Measurements from ENCODE around the gene CACNA1C.
A peak's percentile ranks its signal among the peaks of the same experiment; 100 is the strongest.

Gene CACNA1C

DNA sequence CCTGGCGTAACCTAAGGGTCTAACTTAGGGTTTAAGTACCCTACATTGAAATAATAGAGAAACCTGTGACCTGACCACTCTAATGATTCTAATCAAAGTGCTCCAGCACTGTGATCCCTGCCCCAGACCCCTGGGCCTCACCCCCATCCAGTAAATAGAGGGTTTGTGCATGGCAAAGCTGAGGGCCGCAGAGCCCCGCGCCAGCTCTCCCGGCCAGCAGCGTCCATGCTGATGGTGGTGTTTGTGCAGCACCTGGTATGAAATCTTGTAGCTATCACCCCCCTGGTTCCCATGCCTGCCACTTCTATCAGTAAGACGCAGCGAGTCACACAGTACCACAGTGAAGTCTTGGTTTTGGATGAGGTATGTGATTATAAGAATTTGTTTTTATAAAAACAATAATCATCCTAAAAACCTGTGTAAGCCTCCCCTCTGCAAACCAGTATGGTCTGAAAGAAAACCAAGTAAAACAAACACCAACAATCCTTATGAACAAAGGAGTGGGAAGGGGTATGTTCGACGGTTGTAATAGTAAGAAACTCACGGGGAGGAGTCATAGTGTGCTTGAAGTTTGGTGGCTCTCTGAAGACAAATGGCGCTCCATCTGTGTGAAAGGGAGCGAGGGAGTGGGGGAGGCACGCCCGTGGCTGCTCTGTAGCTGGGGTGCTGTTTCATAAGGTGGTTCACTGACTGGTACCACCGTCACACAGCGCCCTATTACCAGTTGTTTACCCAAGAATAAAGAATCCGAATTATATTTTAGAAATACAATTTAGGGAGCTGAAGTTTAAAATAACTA, 156.2 kb downstream of the CACNA1C start:
- no peak for DNase-seq

DNA sequence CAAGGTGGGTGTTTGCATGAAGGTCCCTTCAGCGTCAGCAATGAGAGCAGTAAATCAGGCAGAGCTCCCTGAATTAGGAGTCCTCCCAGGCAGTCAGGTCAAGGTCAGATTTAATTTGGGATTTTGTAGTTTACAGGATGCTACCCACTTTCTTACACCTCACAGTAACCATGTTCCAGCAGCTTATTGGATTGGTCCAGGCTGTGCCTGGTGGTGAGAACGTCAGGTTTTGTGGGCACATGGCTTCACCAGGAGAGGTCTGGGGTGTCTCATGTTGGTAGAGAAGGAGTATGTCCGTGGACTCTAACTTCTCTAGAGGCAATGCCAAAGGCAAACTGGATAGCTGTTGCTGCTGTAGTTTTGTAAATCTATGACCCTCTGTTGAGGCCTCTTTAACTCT, 158.3 kb downstream of the CACNA1C start:
- no peak for DNase-seq

DNA sequence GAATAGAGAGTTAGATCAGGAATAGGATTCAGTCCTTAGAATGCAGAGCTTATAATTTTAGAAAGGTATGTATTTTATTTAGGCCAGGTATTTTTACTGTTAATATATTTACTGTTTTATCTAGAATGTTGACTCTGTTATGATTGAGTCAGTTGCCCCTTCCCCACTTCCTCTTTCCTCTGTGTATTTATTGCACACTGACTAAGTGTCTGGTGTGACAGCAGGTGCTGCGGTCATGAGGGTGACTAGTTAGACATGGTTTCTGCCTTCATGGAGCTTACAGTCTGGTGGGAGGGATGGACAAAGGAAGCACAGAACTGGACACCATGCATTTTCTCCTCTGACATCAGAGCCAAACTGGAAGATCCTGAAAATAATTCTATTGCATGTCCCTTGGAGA, 159.8 kb downstream of the CACNA1C start:
- DNase-seq: no peak

DNA sequence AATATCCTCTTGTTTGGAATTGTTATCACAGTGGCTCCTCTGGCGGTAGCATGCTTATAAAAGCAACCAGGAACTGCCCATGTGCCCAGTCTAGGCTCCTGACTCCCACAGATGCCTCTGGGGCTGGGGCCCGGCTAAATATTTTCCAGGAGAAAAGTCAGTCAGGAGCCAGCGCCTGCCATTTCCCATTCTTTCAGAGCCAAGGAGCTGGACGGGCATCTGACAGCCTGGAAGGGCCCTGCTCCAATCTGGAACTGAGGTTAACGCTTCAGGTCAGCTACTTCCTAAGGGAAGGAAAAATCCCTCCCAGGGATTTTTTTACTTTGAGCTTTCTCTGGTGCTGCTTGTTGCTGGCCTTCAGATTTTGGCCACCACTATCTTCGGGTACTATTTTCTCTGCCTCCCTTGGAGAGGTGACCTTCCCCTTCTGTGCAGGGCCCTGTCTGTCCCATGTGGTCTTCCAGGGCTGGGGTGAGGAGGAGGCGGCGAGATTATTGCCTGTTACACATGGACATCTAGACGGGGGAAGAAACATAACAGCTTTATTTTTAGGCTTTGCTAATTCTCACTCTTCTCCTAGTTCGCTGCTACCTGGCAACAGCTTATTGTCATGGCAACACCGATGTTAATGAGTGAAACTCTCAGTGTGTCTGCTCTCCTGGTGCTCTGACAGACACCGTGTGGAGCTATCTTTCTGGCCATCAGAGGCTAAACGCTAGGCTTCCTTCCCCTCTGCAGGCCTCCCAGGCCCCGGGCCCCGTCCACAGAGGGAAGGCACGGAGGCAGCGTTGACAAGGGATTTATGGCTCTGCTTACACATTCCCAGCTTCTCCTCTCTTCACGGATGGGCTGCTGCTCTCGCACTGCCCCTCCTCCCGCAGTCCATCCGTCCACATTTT, 160.4 kb downstream of the CACNA1C start:
- no peak for DNase-seq

DNA sequence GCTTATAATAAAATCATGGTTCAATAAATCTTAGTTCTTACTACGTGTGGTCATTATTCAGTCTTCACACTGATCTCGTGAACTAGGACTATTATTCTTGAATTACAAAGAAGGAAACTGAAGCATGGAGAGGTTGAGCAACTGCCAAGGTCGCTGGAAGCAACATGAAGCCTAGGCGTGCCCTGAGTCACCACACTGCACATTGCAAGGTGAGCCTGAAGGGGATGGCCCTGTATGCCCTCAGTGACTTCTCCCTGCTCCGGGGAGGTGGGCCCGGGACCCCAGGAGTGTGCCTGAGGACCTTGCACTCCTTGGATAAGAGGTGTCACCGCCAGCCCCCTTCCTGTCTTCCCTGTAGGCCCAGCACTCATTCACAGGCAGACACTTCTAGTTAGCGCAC, 161.6 kb downstream of the CACNA1C start:
- no peak for DNase-seq

DNA sequence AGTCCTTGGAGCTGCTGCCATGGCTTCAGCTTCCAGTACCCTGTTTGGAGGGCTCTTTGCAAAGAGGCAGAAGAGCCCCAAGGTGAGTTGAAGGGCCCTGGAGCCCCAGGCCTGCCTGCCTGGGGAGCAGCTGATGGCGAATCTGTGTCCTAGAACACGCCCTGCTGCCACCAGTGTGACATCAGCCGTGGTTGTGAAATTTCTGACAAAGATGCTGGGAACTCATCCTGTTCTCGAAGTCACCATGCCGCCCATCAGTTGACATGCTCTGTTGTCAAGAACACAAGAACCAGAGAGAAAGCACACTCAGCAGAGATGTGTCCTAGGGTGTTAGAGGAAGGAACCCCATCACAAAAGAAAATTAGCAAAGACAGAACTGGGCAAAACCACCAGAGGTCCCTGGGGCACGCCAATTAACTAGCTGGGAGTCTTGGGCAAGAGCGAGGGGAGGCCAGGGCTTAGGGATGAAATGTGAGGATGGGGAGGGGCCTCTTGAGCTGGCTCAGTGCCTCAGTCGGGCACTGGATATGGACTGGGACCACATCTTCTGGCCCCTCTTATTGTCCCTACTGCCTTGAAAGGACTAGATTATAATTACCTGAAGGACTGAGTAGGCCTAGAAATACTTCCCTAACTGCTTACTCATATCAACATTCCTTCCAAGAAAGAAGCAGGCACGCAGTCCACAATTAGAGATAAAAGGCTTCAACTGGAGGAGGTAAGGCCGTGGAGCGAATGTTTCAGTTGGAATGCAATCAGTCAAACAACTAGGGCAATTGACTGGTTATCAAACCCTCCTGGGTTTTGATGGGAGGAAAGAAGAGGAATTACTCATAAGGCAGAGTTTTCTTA, 163.1 kb downstream of the CACNA1C start:
- no peak for DNase-seq

DNA sequence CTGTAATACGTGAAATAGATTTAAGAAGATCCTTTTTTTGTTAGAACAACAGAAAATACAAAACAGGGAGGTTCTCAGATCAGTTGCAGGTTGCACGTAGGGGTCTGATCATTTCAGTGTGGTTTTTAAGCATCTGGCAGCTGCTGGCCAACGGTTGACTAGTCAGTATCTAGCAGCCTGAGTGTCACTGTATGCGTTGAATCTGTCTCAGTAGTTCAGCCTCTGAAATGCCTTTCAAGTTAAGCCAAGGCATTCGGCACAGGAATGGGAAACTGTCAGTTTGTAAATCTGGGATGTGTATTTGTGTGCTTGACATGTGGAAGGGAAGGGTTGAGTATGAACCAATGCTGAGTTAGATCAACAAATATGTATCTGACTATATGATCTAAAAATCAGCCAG, 165.9 kb downstream of the CACNA1C start:
- DNase-seq: no peak

DNA sequence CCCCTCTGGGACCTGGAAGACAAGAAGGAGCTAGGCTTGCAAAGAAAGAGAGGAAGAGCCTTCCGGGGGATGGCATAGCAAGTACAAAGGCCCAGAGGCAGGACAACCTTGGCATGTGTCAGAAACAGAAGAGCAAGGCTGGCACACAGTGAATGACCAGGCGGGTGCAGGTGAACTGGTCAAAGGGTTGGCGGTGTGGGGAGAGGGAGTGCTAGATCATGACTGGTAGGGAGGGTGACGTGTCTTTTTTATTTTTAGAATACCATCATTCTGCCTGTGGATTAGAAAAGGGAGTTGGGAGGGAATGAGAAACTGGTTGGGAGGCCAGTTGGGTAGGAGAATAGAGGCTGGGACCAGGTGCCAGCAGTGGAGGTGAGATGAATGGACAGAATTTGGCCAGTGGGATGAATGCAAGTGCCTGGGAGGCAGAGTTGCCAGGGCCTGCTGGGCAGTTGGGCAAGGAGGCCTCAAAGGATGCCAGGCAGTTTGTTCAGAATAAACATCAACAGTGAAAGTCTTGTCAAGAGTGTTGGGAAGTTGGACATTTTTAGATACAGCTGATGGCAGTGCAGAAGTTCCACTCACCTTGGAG, 168.3 kb downstream of the CACNA1C start:
- no peak for DNase-seq

DNA sequence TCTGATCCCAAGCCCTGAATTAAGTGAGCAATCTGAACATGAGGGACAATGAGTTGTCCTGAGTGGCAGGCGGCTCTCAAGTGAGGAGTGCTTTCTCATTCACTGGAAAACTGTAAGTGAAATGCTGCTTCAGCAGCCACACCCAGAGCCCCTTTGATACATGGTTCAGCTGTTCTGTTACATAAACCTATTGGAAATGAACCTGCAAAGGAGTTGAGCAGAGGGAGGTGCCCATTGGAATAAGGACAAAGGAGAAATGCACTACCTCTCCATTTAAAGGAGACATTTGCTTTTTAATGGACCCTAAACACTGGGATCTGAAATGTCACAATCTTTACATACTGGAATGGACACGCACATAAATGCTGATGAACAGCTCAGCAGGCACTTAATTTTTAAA, 169.9 kb downstream of the CACNA1C start:
- DNase-seq: no peak

DNA sequence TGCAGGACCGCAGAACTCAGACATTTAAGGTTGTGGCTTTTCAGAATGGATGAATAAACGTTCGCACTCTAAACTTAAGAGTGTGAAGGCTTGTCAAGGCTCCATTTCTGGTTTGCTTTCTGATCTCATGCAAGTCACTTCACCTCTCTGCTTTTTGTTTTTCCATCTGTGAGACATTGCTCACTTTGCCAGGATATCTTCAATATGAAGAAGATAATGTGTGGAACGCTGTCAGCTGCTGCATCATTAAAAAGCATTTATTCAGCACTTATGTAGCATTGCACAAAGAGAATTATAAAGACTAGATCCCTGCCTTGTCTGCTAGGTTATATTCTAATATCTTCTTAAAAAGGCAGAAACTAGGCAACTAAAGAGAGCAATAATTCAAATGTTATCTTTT, 172.2 kb downstream of the CACNA1C start:
- no peak for DNase-seq

DNA sequence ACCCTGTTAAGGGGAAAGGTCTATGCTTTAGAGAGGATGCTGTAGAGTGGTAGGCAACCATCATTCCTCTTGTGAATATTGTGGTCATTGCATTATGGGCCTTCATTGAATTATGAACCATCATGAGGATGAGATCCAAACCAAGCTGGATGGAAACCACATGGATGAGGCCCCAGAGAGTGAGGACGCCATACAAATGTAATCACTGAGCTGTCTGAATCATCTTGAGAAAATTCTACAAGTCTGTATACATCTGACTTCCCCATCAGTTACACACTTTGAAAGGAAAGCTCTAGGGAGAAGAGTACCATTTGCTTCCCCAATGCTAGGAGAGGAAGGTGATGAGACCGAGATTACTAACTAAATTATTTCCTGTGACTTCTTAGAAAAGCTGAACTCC, 172.9 kb downstream of the CACNA1C start:
- peak; percentile 73 for DNase-seq

DNA sequence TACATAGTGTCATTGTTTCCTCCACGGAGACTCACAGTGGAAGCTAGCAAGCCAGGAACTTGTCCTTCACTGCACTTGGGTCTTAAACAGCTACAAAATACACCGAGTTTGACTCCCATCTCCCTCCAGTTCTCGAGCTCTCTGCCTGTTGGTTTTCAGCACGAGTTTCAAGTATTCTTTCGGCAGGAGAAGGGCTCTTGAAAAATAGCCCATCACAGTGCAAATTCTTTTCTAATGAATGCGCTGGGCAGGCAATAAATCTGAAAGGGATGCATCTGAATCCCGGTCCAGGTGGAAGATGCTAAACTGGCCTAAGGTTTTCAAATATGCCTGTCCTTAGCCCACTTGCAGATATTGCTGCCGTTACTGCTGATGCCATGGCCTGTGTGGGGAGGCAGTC, 173.9 kb downstream of the CACNA1C start:
- DNase-seq: no peak

DNA sequence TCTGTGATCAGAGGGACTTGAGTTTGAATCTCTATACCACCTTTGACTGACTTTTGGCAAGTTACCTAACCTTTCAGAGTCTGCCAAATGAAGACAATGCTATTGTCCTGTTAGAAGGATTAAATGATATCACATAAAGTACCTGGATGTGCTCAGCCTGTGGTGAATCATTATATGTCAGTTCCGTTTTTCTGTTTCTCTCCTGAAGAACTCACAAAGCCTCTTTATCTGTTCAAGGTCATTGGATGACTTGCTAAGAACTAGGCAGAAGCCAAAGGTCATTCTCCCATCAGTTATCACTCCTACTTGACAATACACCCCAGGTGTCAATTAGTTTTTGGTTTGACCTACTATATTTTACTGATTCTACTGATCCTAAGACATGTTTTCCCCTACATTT, 174.6 kb downstream of the CACNA1C start:
- DNase-seq: no peak

DNA sequence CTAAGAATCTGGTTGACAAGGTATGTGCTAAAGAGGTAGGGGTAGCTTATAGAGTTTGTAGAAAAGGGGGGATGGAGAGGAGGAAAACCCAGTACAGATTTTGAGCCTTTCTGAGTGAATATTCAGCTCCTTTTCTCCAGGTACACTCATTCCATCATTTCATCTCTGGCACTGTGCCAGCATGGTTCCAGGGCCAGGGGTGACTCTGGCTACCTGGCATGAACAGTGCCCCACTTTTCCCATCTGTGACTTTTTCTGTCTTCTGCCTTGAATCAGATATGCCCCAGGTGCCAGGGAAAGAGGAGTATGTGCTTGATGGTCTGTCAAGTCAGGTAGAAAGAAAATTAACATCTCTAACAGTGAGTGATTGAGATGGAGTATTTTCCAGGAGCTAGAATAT, 175.7 kb downstream of the CACNA1C start:
- no peak for DNase-seq

DNA sequence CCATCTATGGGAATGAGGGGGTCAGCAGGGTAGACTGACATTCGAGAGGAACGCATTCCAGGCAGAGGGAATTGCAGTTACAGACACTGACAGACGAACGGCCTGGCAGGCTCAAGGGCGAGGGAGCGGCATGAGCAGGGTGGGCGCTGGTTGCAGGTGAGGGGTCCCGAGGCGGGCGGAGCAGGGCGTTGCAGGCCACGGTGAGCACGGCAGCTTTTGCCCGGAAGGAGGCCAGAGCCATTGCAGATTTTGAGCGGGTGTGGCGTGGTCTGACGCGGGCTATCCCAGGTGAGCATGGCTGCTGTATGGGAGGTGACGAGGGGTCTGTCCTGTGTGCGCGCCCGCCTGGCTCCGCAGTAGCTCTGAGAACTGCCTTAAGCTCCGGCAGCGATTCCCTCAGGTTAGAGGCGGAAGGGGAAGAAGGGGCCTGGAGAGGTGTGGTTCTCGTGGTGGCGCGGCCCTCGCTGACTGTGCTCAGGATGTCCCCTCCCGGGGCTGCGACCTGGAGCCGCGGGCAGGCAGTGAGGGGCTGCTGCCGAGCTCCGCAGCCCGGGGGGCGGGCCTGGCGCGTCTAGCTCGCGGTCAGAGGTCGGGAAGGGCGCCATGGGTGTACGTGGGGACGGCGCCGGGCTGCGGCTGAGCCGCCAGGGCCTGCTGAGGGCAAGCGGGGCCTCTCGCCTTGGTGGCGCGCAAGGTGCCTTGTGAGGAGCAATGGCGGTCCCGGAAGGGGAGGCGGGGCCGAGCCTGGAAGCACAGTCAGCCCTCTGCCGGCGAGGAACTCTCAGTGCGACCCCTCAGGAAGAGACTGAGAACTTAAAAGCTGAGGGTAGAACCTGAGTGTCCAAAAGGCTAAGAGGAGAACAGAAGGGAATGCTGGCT, 177.1 kb downstream of the CACNA1C start:
- peak; percentile 36 for DNase-seq

DNA sequence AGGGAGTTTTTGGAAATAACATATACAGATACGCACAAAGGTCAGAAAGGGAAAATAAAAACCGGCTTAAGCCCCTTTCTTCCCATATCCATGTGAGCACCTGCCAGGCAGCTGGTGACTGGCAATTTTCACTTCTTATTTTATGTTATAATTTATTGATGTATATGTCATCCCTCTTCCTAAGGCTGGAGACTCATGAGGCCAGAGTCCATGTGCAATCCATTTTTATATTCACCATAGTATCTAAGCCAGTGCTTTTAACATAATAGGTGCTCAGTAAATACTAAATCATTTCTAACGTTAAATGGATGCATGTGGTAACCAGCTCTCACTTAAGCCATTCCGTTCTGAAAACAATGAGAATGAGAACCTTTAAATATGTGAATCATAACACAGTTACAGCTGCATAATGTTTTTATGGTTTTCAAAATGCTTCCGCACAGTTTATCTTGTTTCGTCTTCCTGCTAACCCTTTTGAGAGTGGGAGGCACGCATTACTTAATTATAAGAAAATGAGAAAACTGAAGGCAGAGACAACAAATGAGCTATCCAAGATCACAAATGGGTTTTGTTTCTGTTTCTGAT, 178.3 kb downstream of the CACNA1C start:
- DNase-seq: no peak

DNA sequence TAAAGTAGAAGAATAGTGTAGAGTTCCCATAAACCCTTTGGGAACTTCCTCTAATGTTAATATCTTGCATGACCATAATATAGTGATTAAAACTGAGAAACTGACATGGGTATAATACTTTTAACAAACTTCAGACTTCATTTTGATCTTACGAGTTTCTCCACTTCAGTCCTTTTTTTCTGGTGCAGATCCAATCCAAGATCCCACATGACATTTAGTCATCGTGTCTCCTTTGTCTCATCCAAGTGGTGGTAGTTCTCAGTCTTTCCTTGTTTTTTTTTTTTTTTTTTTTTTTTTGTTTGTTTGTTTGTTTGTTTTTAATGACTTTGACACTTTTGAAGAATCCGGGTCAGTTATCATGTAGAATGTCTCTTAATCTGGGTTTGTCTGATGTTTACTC, 179.2 kb downstream of the CACNA1C start:
- DNase-seq: no peak

DNA sequence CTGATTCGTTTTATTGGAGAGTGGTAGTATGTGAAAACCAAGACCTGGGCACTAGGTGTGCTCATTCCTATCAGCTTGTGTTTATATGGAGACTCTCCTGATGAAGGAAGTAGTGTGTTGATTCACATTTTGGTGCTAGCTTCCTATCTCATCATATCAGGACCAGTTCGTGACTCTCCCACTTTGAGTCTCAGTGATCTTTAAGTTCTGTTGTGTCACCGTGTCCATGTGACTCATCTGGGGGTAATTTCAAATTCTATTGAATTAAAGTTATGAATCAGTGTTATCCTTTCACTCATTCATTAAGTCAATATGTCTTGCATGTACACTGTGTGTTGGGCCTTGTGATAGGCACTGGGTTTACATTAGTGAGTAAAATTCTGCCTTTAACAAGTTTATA, 180.2 kb downstream of the CACNA1C start:
- DNase-seq: peak; percentile 73

DNA sequence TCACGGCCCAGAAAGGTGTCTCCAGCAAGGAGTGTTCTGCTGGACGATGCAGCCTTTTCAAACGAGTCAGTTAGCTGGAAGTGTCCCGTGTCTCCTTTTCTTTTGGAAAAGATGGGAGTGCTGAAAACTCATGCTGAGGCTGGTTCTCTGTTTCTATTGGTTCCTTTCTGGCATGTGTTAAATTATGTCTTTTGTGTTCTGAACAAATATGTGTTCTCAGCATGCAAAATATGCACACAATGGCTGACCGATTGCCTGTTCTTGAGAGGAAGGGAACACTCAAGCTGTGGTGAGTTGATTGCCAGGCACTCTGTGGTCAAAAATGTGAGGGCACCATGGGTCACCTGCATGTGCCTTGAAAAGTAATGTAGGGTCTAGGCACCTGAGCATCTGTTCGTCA, 181.3 kb downstream of the CACNA1C start:
- DNase-seq: peak; percentile 61

DNA sequence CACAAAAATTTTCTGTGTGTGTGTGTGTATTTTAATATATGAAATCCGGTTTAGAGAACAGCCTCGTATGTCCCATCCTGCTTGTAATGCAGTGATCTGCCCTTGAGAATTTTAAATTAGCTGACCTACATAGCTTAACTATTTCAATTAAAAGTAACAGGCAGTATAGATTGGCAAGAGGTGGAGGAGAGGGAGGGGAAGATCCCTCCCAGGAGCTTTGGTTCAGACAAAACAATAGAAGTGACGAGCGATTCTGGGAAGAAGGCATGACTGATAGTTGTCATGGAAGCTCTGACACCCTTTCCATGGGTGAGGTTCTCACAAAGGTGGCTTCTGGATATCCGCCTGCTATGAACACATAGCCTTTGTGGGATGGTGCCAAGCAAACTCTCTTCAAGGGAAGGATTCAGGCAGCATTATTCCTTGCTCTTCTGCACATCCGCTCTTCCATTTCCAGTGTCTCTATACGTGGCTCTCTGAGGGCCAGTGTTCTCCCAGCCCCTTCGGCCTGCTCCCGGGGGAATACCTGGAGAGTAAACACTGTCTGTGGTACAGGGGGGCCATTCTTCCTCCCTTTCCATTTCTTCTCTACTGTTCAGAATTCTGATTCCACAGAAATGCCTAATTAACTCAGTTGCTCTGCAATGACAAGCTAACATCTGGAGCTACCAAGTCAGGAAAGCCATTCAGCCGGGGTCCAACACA, 182.0 kb downstream of the CACNA1C start:
- DNase-seq: no peak
